IMR-90 (cell line): ENCODE results near the gene VASN. TPM values are rescaled to one million over a fixed set of nuclear protein-coding genes. Genes with fewer than 3 reads are reported as not detected.

ENCODE experiments used
- ATAC-seq: fragments of 200-7000 bp; cut with Tn5 transposase; 2 replicates; pipeline ENCODE4 v1.9.1; 2020; ENCODE audit warnings: low read depth, mild to moderate bottlenecking, moderate library complexity
- BruUV-seq: library from RNA; stranded (reverse); fragments of 400-500 nt; replicated peaks from 2 replicates; lab custom pipeline; 2021; lab: Mats Ljungman, UMichigan
- CTCF ChIA-PET: fragments of 300-600 bp; formaldehyde crosslinking; extraction: SDS; loops from one replicate; lab custom pipeline; 2021; ENCODE audit warnings: antibody characterized with exemption; lab: Yijun Ruan, JAX
- POLR2A ChIA-PET: fragments of 300-600 bp; sonication (Branson Sonifier 250); formaldehyde crosslinking; loops from one replicate; lab custom pipeline; 2022; ENCODE audit warnings: antibody characterized with exemption; ENCODE audit not compliant: unreplicated experiment; lab: Charles Lee
- DNase-seq: peaks from one replicate; pipeline ENCODE4 v3.0.0; 2013
- H2AFZ ChIP-seq: replicated peaks from 2 replicates; pipeline ENCODE3; 2013; ENCODE audit warnings: low read length, mild to moderate bottlenecking; ENCODE audit not compliant: poor library complexity
- H2AK5ac ChIP-seq: 2 replicates; pipeline ENCODE4 v1.6.1; 2013; ENCODE audit warnings: low read depth, low read length, inconsistent platforms
- H2AK9ac ChIP-seq: replicated peaks from 2 replicates; pipeline ENCODE3; 2013; ENCODE audit warnings: mild to moderate bottlenecking, low read depth, low read length, moderate library complexity; ENCODE audit not compliant: poor library complexity
- H2BK120ac ChIP-seq: 2 replicates; pipeline ENCODE4 v1.6.1; 2013; ENCODE audit warnings: low read depth, low read length, inconsistent platforms
- H2BK15ac ChIP-seq: 3 replicates; pipeline ENCODE4 v1.6.1; 2013; ENCODE audit warnings: low read depth, low read length, inconsistent platforms
- H2BK20ac ChIP-seq: 2 replicates; pipeline ENCODE4 v1.6.1; 2013; ENCODE audit warnings: low read depth, mild to moderate bottlenecking, inconsistent platforms, low read length, moderate library complexity
- H2BK5ac ChIP-seq: 2 replicates; pipeline ENCODE4 v1.6.1; 2013; ENCODE audit warnings: mild to moderate bottlenecking, low read depth, low read length, inconsistent platforms; ENCODE audit not compliant: poor library complexity, severe bottlenecking
- H3K14ac ChIP-seq: replicated peaks from 2 replicates; pipeline ENCODE4 v1.6.1; 2013; ENCODE audit warnings: low read depth, low read length, inconsistent platforms
- H3K18ac ChIP-seq: 2 replicates; pipeline ENCODE4 v1.6.1; 2013; ENCODE audit warnings: low read depth, low read length, control low read depth
- H3K23ac ChIP-seq: 2 replicates; pipeline ENCODE4 v1.6.1; 2013; ENCODE audit warnings: low read depth, low read length, inconsistent platforms
- H3K27ac ChIP-seq: 2 replicates; pipeline ENCODE4 v1.5.1; 2013; ENCODE audit warnings: mild to moderate bottlenecking, control low read depth, low read length; ENCODE audit not compliant: insufficient read depth
- H3K27me3 ChIP-seq: 2 replicates; pipeline ENCODE4 v1.6.1; 2013; ENCODE audit warnings: low read length; ENCODE audit not compliant: control insufficient read depth, insufficient read depth
- H3K36me3 ChIP-seq: 2 replicates; pipeline ENCODE4 v1.6.1; 2013; ENCODE audit warnings: low read length, mixed read lengths; ENCODE audit not compliant: control insufficient read depth, insufficient read depth
- H3K4ac ChIP-seq: 2 replicates; pipeline ENCODE4 v1.6.1; 2013; ENCODE audit warnings: low read depth, low read length, inconsistent platforms
- H3K4me1 ChIP-seq: 2 replicates; pipeline ENCODE4 v1.6.1; 2013; ENCODE audit warnings: low read length, mixed read lengths; ENCODE audit not compliant: control insufficient read depth, insufficient read depth
- H3K4me2 ChIP-seq: 2 replicates; pipeline ENCODE4 v1.6.1; 2013; ENCODE audit warnings: low read depth, mild to moderate bottlenecking, control low read depth, low read length, moderate library complexity
- H3K4me3 ChIP-seq: 2 replicates; pipeline ENCODE4 v1.5.1; 2013; ENCODE audit warnings: low read depth, mild to moderate bottlenecking, control low read depth, low read length, moderate library complexity; ENCODE audit not compliant: insufficient read depth
- H3K56ac ChIP-seq: 2 replicates; pipeline ENCODE4 v1.6.1; 2013; ENCODE audit warnings: low read length, inconsistent platforms; ENCODE audit not compliant: insufficient read depth; ENCODE audit errors: extremely low read depth
- H3K79me1 ChIP-seq, 2 experiments: 2 replicates each; pipeline ENCODE4 v1.6.1; 2013; ENCODE audit warnings: low read length in 2 of 2, inconsistent platforms in 1 of 2, low read depth in 1 of 2
- H3K9ac ChIP-seq: 2 replicates; pipeline ENCODE4 v1.6.1; 2013; ENCODE audit warnings: low read depth, low read length, control low read depth
- H3K9me1 ChIP-seq: 2 replicates; pipeline ENCODE4 v1.6.1; 2013; ENCODE audit warnings: low read length, inconsistent platforms; ENCODE audit not compliant: insufficient read depth
- H3K9me3 ChIP-seq: 2 replicates; pipeline ENCODE4 v1.6.1; 2013; ENCODE audit warnings: low read length; ENCODE audit not compliant: control insufficient read depth, insufficient read depth
- H4K20me1 ChIP-seq: 2 replicates; pipeline ENCODE4 v1.6.1; 2013; ENCODE audit warnings: low read length, inconsistent platforms; ENCODE audit not compliant: insufficient read depth
- H4K5ac ChIP-seq: 2 replicates; pipeline ENCODE4 v1.6.1; 2013; ENCODE audit warnings: mild to moderate bottlenecking, low read depth, low read length, control low read depth
- H4K8ac ChIP-seq, 2 experiments: 2 replicates each; pipeline ENCODE4 v1.6.1; 2013; ENCODE audit warnings: low read depth in 2 of 2, low read length in 2 of 2, control low read depth in 1 of 2, inconsistent platforms in 1 of 2
- H4K91ac ChIP-seq: 2 replicates; pipeline ENCODE4 v1.6.1; 2013; ENCODE audit warnings: low read depth, low read length, inconsistent platforms; ENCODE audit not compliant: insufficient read depth
- BHLHE40 ChIP-seq: fragments of 150-350 bp; IDR thresholded peaks from 2 replicates; pipeline ENCODE4 v1.6.1; 2016; ENCODE audit warnings: mild to moderate bottlenecking, low read depth, low read length
- CEBPB ChIP-seq: IDR thresholded peaks from 2 replicates; pipeline ENCODE4 v1.6.1; 2012; ENCODE audit warnings: low read depth, low read length, improper control_type of control experiment
- MAFK ChIP-seq: IDR thresholded peaks from 2 replicates; pipeline ENCODE4 v1.6.1; 2012; ENCODE audit warnings: low read depth, low read length, improper control_type of control experiment
- RAD21 ChIP-seq: IDR thresholded peaks from 2 replicates; pipeline ENCODE4 v1.6.1; 2012; ENCODE audit warnings: low read length, improper control_type of control experiment
- RCOR1 ChIP-seq: IDR thresholded peaks from 2 replicates; pipeline ENCODE4 v1.6.1; 2012; ENCODE audit warnings: mild to moderate bottlenecking, low read length, improper control_type of control experiment; ENCODE audit not compliant: insufficient replicate concordance
- SMC3 ChIP-seq: fragments of 150-350 bp; IDR thresholded peaks from 2 replicates; pipeline ENCODE4 v1.6.1; 2016; ENCODE audit warnings: low read depth, mild to moderate bottlenecking, antibody characterized with exemption, low read length, moderate library complexity
- WGBS, 2 experiments: methylation state at CpG; one replicate each; pipeline versions ENCODE4 v1.1.5 to v1.1.7; 2013; ENCODE audit warnings: missing lambda C conversion rate in 2 of 2; ENCODE audit not compliant: insufficient read length in 1 of 2; ENCODE audit errors: extremely low coverage in 2 of 2; 5-methylcytosine and 5-hydroxymethylcytosine counted together
- dilution Hi-C: fragments of 300-500 bp; cut with HindIII; formaldehyde crosslinking; loops from one replicate; pipeline ENCODE4 v1.14.3; 2018; ENCODE audit warnings: low sequenced_read_pairs; ENCODE audit not compliant: unreplicated experiment
- in situ Hi-C: fragments of 300-500 bp; cut with MboI; formaldehyde crosslinking; loops from 3 replicates; pipeline ENCODE4 v1.14.3; 2019; ENCODE audit warnings: low sequenced_read_pairs, inconsistent platforms, mixed read lengths
- intact Hi-C: fragments of 100-400 bp; cut with micrococcal nuclease; formaldehyde crosslinking; loops from 2 replicates; pipeline ENCODE4 v1.10.0; 2022
- polyA plus RNA-seq, 3 experiments: library from polyadenylated mRNA; depleted of rRNA; stranded (reverse); fragments of >200 nt; gene quantifications; 2 replicates each; pipeline ENCODE4 v1.2.3, GENCODE V29; 2012; ENCODE audit warnings: low replicate concordance in 1 of 3
- total RNA-seq: library from RNA; depleted of rRNA; stranded (reverse); fragments of >200 nt; gene quantifications from 2 replicates; pipeline ENCODE4 v1.2.3, GENCODE V29; 2012
- TF ChIP-seq, protein P1 (sequence below): fragments of 150-350 bp; IDR thresholded peaks from 2 replicates; pipeline ENCODE4 v1.6.1; 2017; ENCODE audit warnings: mild to moderate bottlenecking, antibody characterized with exemption, low read length, low read depth
- TF ChIP-seq, protein P2 (sequence below): fragments of 150-350 bp; IDR thresholded peaks from 2 replicates; pipeline ENCODE4 v1.6.1; 2016; ENCODE audit warnings: low read depth, mild to moderate bottlenecking, low read length, moderate library complexity, borderline replicate concordance
- TF ChIP-seq, protein P3 (sequence below): conservative IDR thresholded peaks from 2 replicates; pipeline ENCODE4 v1.5.1; 2012; ENCODE audit warnings: mild to moderate bottlenecking, low read depth, low read length, improper control_type of control experiment

VASN gene
- total and polyA plus RNA-seq, 2 of the 4 experiments (the other 2 are of a cell fraction), result 9.3 to 87.2 TPM

DNA sequence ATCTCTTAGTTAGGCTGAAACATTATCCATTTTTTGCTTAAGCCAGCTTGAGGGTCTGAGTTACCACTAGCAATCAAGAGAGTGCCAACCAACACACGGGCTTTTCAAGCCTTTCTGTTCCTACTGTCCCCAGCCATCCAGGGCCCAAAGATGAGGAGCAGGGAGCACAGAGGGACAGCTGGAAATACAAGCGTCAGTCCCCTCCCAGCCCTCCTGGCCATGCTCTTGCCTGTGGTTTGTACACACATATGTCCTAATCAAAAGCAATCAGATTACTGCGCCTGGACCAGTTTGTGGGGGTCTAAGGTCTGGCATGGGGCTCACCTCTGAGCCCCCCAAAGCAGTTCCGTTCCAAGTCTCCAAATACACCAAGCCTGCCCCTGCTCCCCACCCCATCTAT, 41.2 kb downstream of the VASN start:
- dilution Hi-C loops, result no loop called here

More for the DNA sequence above, 41.2 kb downstream of the VASN start:
- no peak overlapping the region for H2BK5ac ChIP-seq
- TF ChIP-seq SMC3 (no peak), BHLHE40 (no peak), RAD21 (no peak), CEBPB (no peak), RCOR1 (no peak), MAFK (no peak)
- TF ChIP-seq, protein P1, sequence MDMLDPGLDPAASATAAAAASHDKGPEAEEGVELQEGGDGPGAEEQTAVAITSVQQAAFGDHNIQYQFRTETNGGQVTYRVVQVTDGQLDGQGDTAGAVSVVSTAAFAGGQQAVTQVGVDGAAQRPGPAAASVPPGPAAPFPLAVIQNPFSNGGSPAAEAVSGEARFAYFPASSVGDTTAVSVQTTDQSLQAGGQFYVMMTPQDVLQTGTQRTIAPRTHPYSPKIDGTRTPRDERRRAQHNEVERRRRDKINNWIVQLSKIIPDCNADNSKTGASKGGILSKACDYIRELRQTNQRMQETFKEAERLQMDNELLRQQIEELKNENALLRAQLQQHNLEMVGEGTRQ, result no peak
- TF ChIP-seq, protein P2, sequence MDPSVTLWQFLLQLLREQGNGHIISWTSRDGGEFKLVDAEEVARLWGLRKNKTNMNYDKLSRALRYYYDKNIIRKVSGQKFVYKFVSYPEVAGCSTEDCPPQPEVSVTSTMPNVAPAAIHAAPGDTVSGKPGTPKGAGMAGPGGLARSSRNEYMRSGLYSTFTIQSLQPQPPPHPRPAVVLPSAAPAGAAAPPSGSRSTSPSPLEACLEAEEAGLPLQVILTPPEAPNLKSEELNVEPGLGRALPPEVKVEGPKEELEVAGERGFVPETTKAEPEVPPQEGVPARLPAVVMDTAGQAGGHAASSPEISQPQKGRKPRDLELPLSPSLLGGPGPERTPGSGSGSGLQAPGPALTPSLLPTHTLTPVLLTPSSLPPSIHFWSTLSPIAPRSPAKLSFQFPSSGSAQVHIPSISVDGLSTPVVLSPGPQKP, result no peak
- TF ChIP-seq, protein P3, sequence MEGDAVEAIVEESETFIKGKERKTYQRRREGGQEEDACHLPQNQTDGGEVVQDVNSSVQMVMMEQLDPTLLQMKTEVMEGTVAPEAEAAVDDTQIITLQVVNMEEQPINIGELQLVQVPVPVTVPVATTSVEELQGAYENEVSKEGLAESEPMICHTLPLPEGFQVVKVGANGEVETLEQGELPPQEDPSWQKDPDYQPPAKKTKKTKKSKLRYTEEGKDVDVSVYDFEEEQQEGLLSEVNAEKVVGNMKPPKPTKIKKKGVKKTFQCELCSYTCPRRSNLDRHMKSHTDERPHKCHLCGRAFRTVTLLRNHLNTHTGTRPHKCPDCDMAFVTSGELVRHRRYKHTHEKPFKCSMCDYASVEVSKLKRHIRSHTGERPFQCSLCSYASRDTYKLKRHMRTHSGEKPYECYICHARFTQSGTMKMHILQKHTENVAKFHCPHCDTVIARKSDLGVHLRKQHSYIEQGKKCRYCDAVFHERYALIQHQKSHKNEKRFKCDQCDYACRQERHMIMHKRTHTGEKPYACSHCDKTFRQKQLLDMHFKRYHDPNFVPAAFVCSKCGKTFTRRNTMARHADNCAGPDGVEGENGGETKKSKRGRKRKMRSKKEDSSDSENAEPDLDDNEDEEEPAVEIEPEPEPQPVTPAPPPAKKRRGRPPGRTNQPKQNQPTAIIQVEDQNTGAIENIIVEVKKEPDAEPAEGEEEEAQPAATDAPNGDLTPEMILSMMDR, result no peak
- no peak overlapping the region for H2BK15ac ChIP-seq
- DNase-seq (no peak), ATAC-seq (no peak)
- H3K9me1 ChIP-seq, result peaks cover 25% of the 10 kb centered on the region
- H3K4me2 ChIP-seq, result no peak overlapping the region
- WGBS, 2 experiments, result no CpG with 5 or more reads among the region's 4 CpGs
- H3K9me3 ChIP-seq, result no peaks in the 10 kb centered on the region
- no peak overlapping the region for H3K9ac ChIP-seq
- no peak overlapping the region for H2BK120ac ChIP-seq
- no peak overlapping the region for H2AK9ac ChIP-seq
- H3K4ac ChIP-seq, result no peak overlapping the region
- in situ Hi-C loops (no loop called here), intact Hi-C loops (loop anchor here (10.0 kb wide), 1 partner anchor 132 kb away; no protein-coding TSS in a partner anchor)
- H3K27ac ChIP-seq, result no peak overlapping the region
- H3K56ac ChIP-seq, result no peak overlapping the region
- no peak overlapping the region for H3K4me3 ChIP-seq
- peaks cover 66% of the 10 kb centered on the region for H4K20me1 ChIP-seq
- H3K4me1 ChIP-seq, result peaks cover 34% of the 10 kb centered on the region
- H2AFZ ChIP-seq, result no peak overlapping the region
- no TSS peak for BruUV-seq
- H4K5ac ChIP-seq, result no peak overlapping the region
- no peak overlapping the region for H2AK5ac ChIP-seq
- no peaks in the 10 kb centered on the region for H3K27me3 ChIP-seq
- H3K79me1 ChIP-seq, result peaks cover 26 to 71% of the 10 kb centered on the region in 2 experiments
- CTCF ChIA-PET, result no interaction called here
- no peak overlapping the region for H3K14ac ChIP-seq
- H4K8ac ChIP-seq, result no peak overlapping the region
- POLR2A ChIA-PET, result no interaction called here
- H3K23ac ChIP-seq, result no peak overlapping the region
- H3K36me3 ChIP-seq, result peaks cover 8% of the 10 kb centered on the region
- no peak overlapping the region for H3K18ac ChIP-seq
- no peak overlapping the region for H4K91ac ChIP-seq
- no peak overlapping the region for H2BK20ac ChIP-seq
